ENCODE measurements around the gene TANC1. TPM values are rescaled to one million over a fixed set of nuclear protein-coding genes. Genes with fewer than 3 reads are reported as not detected.

The TANC1 gene
- total RNA-seq, 1 donor = 34.7 TPM

- TF ChIP-seq CTCF (IDR thresholded peaks at IDR 0.05; ENCODE audit: extremely low read depth, low read depth, low read length) = no peak
- no peaks in the 10 kb centered on the region for H3K9me3 ChIP-seq (ENCODE audit: low read depth, low read length)
- no peaks in the 10 kb centered on the region for H3K27me3 ChIP-seq (ENCODE audit: insufficient read depth, low read length)
- no peaks in the 10 kb centered on the region for H4K20me1 ChIP-seq (ENCODE audit: insufficient read depth, low read length)
- H3K36me3 ChIP-seq (ENCODE audit: insufficient read depth, low read length) = peaks cover 26% of the 10 kb centered on the region
- H3K27ac ChIP-seq (ENCODE audit: low read depth, low read length) = no peak overlapping the region
- H3K4me1 ChIP-seq (ENCODE audit: insufficient read depth, low read length) = no peaks in the 10 kb centered on the region
- no peaks in the 10 kb centered on the region for H3K79me2 ChIP-seq (ENCODE audit: insufficient read depth, low read length)
- no peak for DNase-seq (ENCODE audit: insufficient read length, low spot score, missing footprints)
- no peak overlapping the region for H2AFZ ChIP-seq (ENCODE audit: low read length)
- H3K4me2 ChIP-seq (ENCODE audit: insufficient read depth, low read length) = no peak overlapping the region
- H3K4me3 ChIP-seq (ENCODE audit: insufficient read depth, low read length) = no peak overlapping the region
Observed at GRCh38 chr2:159153463-159153862, 185.0 kb downstream of the TANC1 start.

DNA sequence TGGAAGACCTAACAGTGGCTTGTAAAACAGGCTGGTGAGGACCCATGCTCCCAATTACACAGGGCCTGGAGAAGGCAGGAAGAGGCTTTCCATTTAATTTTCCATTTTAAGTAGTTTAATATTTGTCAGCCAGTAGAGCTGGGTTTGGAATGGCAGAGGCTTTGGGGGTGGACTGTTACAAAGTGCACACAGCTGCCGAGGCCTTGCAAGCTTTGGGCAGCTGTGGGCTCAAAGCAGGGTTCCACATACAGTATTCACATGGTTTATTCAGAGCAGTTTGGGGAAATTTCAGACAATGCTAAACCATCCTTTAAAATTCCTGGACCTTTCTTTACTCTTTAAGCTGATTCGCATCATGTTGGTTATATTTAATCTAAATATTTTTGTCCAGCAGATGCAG lies 185.5 kb downstream of the TANC1 start:
- Histone ChIP-seq H3K27me3 (ENCODE audit: insufficient read depth, low read length) (no peaks in the 10 kb centered on the region), H3K36me3 (ENCODE audit: insufficient read depth, low read length) (peaks cover 26% of the 10 kb centered on the region), H4K20me1 (ENCODE audit: insufficient read depth, low read length) (no peaks in the 10 kb centered on the region), H3K4me2 (ENCODE audit: insufficient read depth, low read length) (no peak overlapping the region), H3K4me1 (ENCODE audit: insufficient read depth, low read length) (no peaks in the 10 kb centered on the region), H3K79me2 (ENCODE audit: insufficient read depth, low read length) (no peaks in the 10 kb centered on the region), H3K9me3 (ENCODE audit: low read depth, low read length) (no peaks in the 10 kb centered on the region), H3K27ac (ENCODE audit: low read depth, low read length) (no peak overlapping the region), H2AFZ (ENCODE audit: low read length) (no peak overlapping the region), H3K4me3 (ENCODE audit: insufficient read depth, low read length) (no peak overlapping the region)
- DNase-seq (ENCODE audit: insufficient read length, low spot score, missing footprints) = no peak
- no peak for TF ChIP-seq CTCF (IDR thresholded peaks at IDR 0.05; ENCODE audit: extremely low read depth, low read depth, low read length)

GRCh38 chr2:159154366-159154765 lies 185.9 kb downstream of the TANC1 start:
- Histone ChIP-seq H2AFZ (ENCODE audit: low read length) (no peak overlapping the region), H3K36me3 (ENCODE audit: insufficient read depth, low read length) (peaks cover 24% of the 10 kb centered on the region), H3K4me1 (ENCODE audit: insufficient read depth, low read length) (no peaks in the 10 kb centered on the region), H3K4me3 (ENCODE audit: insufficient read depth, low read length) (no peak overlapping the region), H3K79me2 (ENCODE audit: insufficient read depth, low read length) (no peaks in the 10 kb centered on the region), H3K9me3 (ENCODE audit: low read depth, low read length) (no peaks in the 10 kb centered on the region), H3K27me3 (ENCODE audit: insufficient read depth, low read length) (no peaks in the 10 kb centered on the region), H4K20me1 (ENCODE audit: insufficient read depth, low read length) (no peaks in the 10 kb centered on the region), H3K4me2 (ENCODE audit: insufficient read depth, low read length) (no peak overlapping the region), H3K27ac (ENCODE audit: low read depth, low read length) (no peak overlapping the region)
- DNase-seq (ENCODE audit: insufficient read length, low spot score, missing footprints) = no peak
- TF ChIP-seq CTCF (IDR thresholded peaks at IDR 0.05; ENCODE audit: extremely low read depth, low read depth, low read length) = no peak

GRCh38 chr2:159155320-159155719 lies 186.9 kb downstream of the TANC1 start:
- DNase-seq (ENCODE audit: insufficient read length, low spot score, missing footprints) = peak; percentile 34
- H3K9me3 ChIP-seq (ENCODE audit: low read depth, low read length) = no peaks in the 10 kb centered on the region
- TF ChIP-seq CTCF (IDR thresholded peaks at IDR 0.05; ENCODE audit: extremely low read depth, low read depth, low read length) = no peak

More at GRCh38 chr2:159155320-159155719, 186.9 kb downstream of the TANC1 start:
- H4K20me1 ChIP-seq (ENCODE audit: insufficient read depth, low read length) = no peaks in the 10 kb centered on the region
- no peak overlapping the region for H2AFZ ChIP-seq (ENCODE audit: low read length)
- H3K79me2 ChIP-seq (ENCODE audit: insufficient read depth, low read length) = no peaks in the 10 kb centered on the region
- no peak overlapping the region for H3K4me3 ChIP-seq (ENCODE audit: insufficient read depth, low read length)
- no peak overlapping the region for H3K4me2 ChIP-seq (ENCODE audit: insufficient read depth, low read length)
- H3K36me3 ChIP-seq (ENCODE audit: insufficient read depth, low read length) = peaks cover 18% of the 10 kb centered on the region
- H3K27ac ChIP-seq (ENCODE audit: low read depth, low read length) = no peak overlapping the region
- H3K27me3 ChIP-seq (ENCODE audit: insufficient read depth, low read length) = no peaks in the 10 kb centered on the region
- H3K4me1 ChIP-seq (ENCODE audit: insufficient read depth, low read length) = no peaks in the 10 kb centered on the region

Measured in osteoblast (primary cell).